ENCODE measurements around the gene CDAN1.

GRCh38 chr15:42681119-42681518, 55.8 kb downstream of the CDAN1 start:
- TF ChIP-seq, protein P1, sequence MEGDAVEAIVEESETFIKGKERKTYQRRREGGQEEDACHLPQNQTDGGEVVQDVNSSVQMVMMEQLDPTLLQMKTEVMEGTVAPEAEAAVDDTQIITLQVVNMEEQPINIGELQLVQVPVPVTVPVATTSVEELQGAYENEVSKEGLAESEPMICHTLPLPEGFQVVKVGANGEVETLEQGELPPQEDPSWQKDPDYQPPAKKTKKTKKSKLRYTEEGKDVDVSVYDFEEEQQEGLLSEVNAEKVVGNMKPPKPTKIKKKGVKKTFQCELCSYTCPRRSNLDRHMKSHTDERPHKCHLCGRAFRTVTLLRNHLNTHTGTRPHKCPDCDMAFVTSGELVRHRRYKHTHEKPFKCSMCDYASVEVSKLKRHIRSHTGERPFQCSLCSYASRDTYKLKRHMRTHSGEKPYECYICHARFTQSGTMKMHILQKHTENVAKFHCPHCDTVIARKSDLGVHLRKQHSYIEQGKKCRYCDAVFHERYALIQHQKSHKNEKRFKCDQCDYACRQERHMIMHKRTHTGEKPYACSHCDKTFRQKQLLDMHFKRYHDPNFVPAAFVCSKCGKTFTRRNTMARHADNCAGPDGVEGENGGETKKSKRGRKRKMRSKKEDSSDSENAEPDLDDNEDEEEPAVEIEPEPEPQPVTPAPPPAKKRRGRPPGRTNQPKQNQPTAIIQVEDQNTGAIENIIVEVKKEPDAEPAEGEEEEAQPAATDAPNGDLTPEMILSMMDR (IDR thresholded peaks at IDR 0.05), result no peak
- no peak for TF ChIP-seq POLR2AphosphoS5 (IDR thresholded peaks at IDR 0.05)
